AML-193 (cell line): ENCODE results near the gene SLC7A14.
A peak's percentile ranks its signal among the peaks of the same experiment; 100 is the strongest.
"Not testable (repeated sequence)": the region's sequence is repeated elsewhere in the genome, so short reads cannot be mapped to it uniquely, and the experiment has no call there.

Source experiments
- DNase-seq, 2 experiments: peaks; one replicate each; lab custom pipeline; 2025; lab: John Stamatoyannopoulos, UW

SLC7A14 gene

GRCh38 chr3:170593634-170594033 is 7.8 kb upstream of the SLC7A14 start:
- no peak for DNase-seq

GRCh38 chr3:170589113-170589512 is 3.2 kb upstream of the SLC7A14 start:
- DNase-seq = no peak

GRCh38 chr3:170585008-170585936 is 603 bp downstream of the SLC7A14 start:
- no peak for DNase-seq

GRCh38 chr3:170584585-170585007 is 1.3 kb downstream of the SLC7A14 start:
- DNase-seq = peak in 1 of 2 experiments; percentile 9

GRCh38 chr3:170579646-170580045 is 6.2 kb downstream of the SLC7A14 start:
- DNase-seq = no peak

GRCh38 chr3:170572665-170573253 is 13.1 kb downstream of the SLC7A14 start:
- DNase-seq = no peak

GRCh38 chr3:170567598-170567997 is 18.3 kb downstream of the SLC7A14 start:
- not testable (repeated sequence) for DNase-seq

- no peak for DNase-seq
Observed at GRCh38 chr3:170566413-170566812, 19.5 kb downstream of the SLC7A14 start.

GRCh38 chr3:170565495-170565894 is 20.4 kb downstream of the SLC7A14 start:
- DNase-seq = no peak

- DNase-seq = no peak
Observed at GRCh38 chr3:170564664-170565063, 21.2 kb downstream of the SLC7A14 start.

- no peak for DNase-seq
Observed at GRCh38 chr3:170563712-170564423, 22.0 kb downstream of the SLC7A14 start.

- no peak for DNase-seq
Observed at GRCh38 chr3:170562080-170562479, 23.8 kb downstream of the SLC7A14 start.

GRCh38 chr3:170560717-170561382 is 25.0 kb downstream of the SLC7A14 start:
- DNase-seq = no peak

GRCh38 chr3:170560296-170560695 is 25.6 kb downstream of the SLC7A14 start:
- DNase-seq = no peak

GRCh38 chr3:170558427-170558826 is 27.4 kb downstream of the SLC7A14 start:
- no peak for DNase-seq

- no peak for DNase-seq
Observed at GRCh38 chr3:170555329-170555728, 30.5 kb downstream of the SLC7A14 start.

GRCh38 chr3:170553788-170554757 is 31.8 kb downstream of the SLC7A14 start:
- no peak for DNase-seq

- DNase-seq = no peak
Observed at GRCh38 chr3:170551252-170551651, 34.6 kb downstream of the SLC7A14 start.

GRCh38 chr3:170542704-170543103 is 43.2 kb downstream of the SLC7A14 start:
- no peak for DNase-seq

- DNase-seq = no peak
Observed at GRCh38 chr3:170539897-170540296, 46.0 kb downstream of the SLC7A14 start.

GRCh38 chr3:170536712-170537111 is 49.2 kb downstream of the SLC7A14 start:
- DNase-seq = no peak
